DND-41 (cell line): ENCODE measurements around the gene FGF12.

ENCODE experiments used
- ATAC-seq: fragments of 200-7000 bp; cut with Tn5 transposase; 3 replicates; pipeline ENCODE4 v1.9.1; 2021; ENCODE audit warnings: low read depth; ENCODE audit not compliant: insufficient read depth
- DNase-seq: peaks from one replicate; pipeline ENCODE4 v3.0.0-alpha.2; 2020
- H2AFZ ChIP-seq: 2 replicates; pipeline ENCODE4 v1.6.0; 2012; ENCODE audit warnings: low read depth, low read length
- H3K27ac ChIP-seq: 2 replicates; pipeline ENCODE4 v1.5.1; 2012; ENCODE audit warnings: low read length, inconsistent platforms
- H3K27me3 ChIP-seq: fragments of 200-600 bp; sonication (generic); 2 replicates; pipeline ENCODE4 v1.6.0; 2012; ENCODE audit warnings: low read length, mild to moderate bottlenecking, inconsistent platforms; ENCODE audit not compliant: insufficient read depth, poor library complexity
- H3K36me3 ChIP-seq: 2 replicates; pipeline ENCODE4 v1.5.1; 2012; ENCODE audit warnings: low read length, inconsistent platforms; ENCODE audit not compliant: insufficient read depth
- H3K4me1 ChIP-seq: 2 replicates; pipeline ENCODE4 v1.5.1; 2012; ENCODE audit warnings: mild to moderate bottlenecking, low read length; ENCODE audit not compliant: insufficient read depth
- H3K4me2 ChIP-seq: 2 replicates; pipeline ENCODE4 v1.6.0; 2012; ENCODE audit warnings: mild to moderate bottlenecking, moderate library complexity, low read length, inconsistent platforms; ENCODE audit not compliant: insufficient read depth
- H3K4me3 ChIP-seq, 2 experiments: fragments of 200-600 bp in 1 of 2; shearing (Covaris generic) in 1 of 2; 2 replicates each; pipeline ENCODE4 v1.5.1; 2012 to 2016; ENCODE audit warnings: inconsistent platforms in 2 of 2, low read length in 2 of 2, mild to moderate bottlenecking in 2 of 2, low read depth in 1 of 2, moderate library complexity in 1 of 2
- H3K79me2 ChIP-seq: 2 replicates; pipeline ENCODE4 v1.6.0; 2012; ENCODE audit warnings: low read length, inconsistent platforms; ENCODE audit not compliant: insufficient read depth
- H3K9ac ChIP-seq: 2 replicates; pipeline ENCODE4 v1.6.0; 2012; ENCODE audit warnings: low read depth, mild to moderate bottlenecking, inconsistent platforms, low read length, moderate library complexity
- H3K9me3 ChIP-seq: 2 replicates; pipeline ENCODE4 v1.5.1; 2012; ENCODE audit warnings: low read length, moderate library complexity, mild to moderate bottlenecking, inconsistent platforms; ENCODE audit not compliant: insufficient read depth, severe bottlenecking
- H4K20me1 ChIP-seq: 2 replicates; pipeline ENCODE4 v1.6.0; 2012; ENCODE audit warnings: low read length; ENCODE audit not compliant: insufficient read depth
- EZH2 ChIP-seq: IDR thresholded peaks from 3 replicates; pipeline ENCODE4 v1.6.1; 2012; ENCODE audit warnings: borderline replicate concordance, low read depth, mild to moderate bottlenecking, moderate library complexity, low read length, inconsistent platforms; ENCODE audit not compliant: severe bottlenecking
- TF ChIP-seq, protein P1 (sequence below): IDR thresholded peaks from 2 replicates; pipeline ENCODE4 v1.5.1; 2012; ENCODE audit warnings: borderline replicate concordance, low read length, moderate library complexity, mild to moderate bottlenecking; ENCODE audit not compliant: poor library complexity, severe bottlenecking; ENCODE audit errors: extremely low read depth

FGF12 gene

DNA sequence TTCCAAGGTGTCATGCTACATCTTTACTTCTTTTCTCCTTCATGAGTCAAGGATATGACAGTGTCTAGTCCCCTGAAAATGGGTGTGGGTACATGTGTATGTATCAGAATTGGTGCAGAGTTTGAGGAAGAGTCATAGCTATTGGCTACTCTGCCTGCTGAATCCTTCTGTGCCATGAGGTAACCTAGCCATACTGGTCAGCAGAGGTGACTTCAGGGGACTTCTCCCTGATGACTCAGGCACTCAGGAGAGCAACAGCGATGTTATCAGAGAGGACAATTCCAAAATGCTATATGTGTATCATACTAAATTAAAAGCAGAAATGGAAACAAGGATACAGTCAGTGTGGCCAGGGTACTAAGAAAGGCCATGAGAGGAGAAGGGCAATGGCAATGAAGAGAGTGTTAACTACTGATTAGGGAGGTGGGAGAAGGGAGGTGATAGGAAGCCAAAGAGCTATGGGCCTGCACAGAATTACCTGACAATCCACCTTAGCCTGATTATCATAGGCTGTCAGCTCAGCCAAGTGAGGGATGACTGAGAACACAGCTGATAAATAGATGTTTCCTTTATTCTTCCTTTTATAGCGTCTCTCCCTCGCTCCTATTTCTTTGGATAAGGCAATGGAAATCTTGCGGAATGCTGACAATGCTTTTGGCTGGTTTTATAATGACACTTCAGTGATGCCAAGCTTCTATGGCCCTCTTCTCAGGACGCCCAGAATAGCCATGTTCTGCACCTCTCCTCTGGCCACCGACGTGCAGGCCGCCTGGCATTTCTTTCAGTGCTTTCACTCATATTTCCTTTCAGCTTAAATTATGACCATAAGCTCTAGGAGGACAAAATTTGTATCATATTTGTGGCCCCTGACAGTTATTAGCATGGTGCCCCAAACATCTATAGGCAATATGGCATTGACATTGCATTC is 90.6 kb downstream of the FGF12 start:
- no peak overlapping the region for H3K27ac ChIP-seq
- no peaks in the 10 kb centered on the region for H3K79me2 ChIP-seq
- H3K4me1 ChIP-seq = no peaks in the 10 kb centered on the region
- no peak overlapping the region for H3K4me2 ChIP-seq
- H3K9me3 ChIP-seq = no peaks in the 10 kb centered on the region
- no peak for ATAC-seq
- H3K36me3 ChIP-seq = no peaks in the 10 kb centered on the region
- no peak overlapping the region for H3K9ac ChIP-seq
- H4K20me1 ChIP-seq = no peaks in the 10 kb centered on the region
- no peaks in the 10 kb centered on the region for H3K27me3 ChIP-seq
- no peak overlapping the region for H2AFZ ChIP-seq
- H3K4me3 ChIP-seq = no peak overlapping the region
- no peak for TF ChIP-seq EZH2
- TF ChIP-seq, protein P1, sequence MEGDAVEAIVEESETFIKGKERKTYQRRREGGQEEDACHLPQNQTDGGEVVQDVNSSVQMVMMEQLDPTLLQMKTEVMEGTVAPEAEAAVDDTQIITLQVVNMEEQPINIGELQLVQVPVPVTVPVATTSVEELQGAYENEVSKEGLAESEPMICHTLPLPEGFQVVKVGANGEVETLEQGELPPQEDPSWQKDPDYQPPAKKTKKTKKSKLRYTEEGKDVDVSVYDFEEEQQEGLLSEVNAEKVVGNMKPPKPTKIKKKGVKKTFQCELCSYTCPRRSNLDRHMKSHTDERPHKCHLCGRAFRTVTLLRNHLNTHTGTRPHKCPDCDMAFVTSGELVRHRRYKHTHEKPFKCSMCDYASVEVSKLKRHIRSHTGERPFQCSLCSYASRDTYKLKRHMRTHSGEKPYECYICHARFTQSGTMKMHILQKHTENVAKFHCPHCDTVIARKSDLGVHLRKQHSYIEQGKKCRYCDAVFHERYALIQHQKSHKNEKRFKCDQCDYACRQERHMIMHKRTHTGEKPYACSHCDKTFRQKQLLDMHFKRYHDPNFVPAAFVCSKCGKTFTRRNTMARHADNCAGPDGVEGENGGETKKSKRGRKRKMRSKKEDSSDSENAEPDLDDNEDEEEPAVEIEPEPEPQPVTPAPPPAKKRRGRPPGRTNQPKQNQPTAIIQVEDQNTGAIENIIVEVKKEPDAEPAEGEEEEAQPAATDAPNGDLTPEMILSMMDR = no peak
- DNase-seq = no peak

DNA sequence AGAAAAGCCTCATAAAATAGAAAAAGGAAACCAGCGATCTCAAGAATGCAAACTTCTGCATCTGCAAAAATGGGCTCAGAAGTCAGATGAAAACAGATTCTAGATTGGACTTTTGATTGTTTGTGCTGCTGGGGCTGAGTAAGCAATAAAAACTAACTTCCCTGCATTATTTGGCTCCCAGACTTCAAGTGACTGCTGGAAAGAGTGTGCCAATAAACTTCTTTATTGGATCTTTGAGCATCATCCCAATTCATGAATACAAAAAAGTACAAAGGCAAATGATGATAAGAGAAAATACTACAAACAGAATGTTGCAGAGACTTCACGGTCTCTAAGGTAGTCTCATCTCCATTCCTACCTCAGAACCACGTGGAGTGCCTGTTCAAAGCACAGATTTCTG is 97.9 kb downstream of the FGF12 start:
- Histone ChIP-seq H3K36me3 (no peaks in the 10 kb centered on the region), H2AFZ (no peak overlapping the region), H3K79me2 (no peaks in the 10 kb centered on the region), H3K9ac (no peak overlapping the region), H3K9me3 (no peaks in the 10 kb centered on the region), H3K27ac (no peak overlapping the region), H3K4me1 (no peaks in the 10 kb centered on the region), H4K20me1 (no peaks in the 10 kb centered on the region), H3K4me3 (no peak overlapping the region), H3K27me3 (no peaks in the 10 kb centered on the region), H3K4me2 (no peak overlapping the region)
- TF ChIP-seq, protein P1 = no peak
- no peak for TF ChIP-seq EZH2
- DNase-seq (no peak), ATAC-seq (no peak)

DNA sequence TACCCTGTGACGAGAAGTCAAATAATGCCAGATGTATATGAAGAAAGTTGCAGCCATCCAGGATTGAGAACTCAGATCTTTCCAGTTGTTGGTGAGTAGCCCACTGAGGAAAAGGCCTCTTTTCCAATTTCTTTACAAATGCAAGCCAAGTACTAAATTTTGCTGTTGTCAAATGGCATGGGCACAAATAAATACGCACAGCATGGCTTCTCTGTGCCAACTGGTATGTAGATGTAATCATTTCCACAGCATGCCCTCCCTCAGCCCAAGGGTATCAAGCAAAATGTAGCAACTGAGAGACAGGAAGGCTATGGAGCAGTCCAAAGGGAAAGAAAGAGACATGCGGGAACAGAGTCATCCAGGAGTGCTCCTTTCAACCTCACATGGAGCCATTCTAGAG is 105.4 kb downstream of the FGF12 start:
- DNase-seq = no peak
- Histone ChIP-seq H3K79me2 (no peaks in the 10 kb centered on the region), H3K4me1 (no peaks in the 10 kb centered on the region), H4K20me1 (no peaks in the 10 kb centered on the region), H3K9ac (no peak overlapping the region), H3K27me3 (no peaks in the 10 kb centered on the region), H2AFZ (no peak overlapping the region), H3K4me2 (no peak overlapping the region), H3K9me3 (no peaks in the 10 kb centered on the region), H3K4me3 (no peak overlapping the region), H3K27ac (no peak overlapping the region), H3K36me3 (no peaks in the 10 kb centered on the region)
- no peak for ATAC-seq
- TF ChIP-seq EZH2 = no peak
- TF ChIP-seq, protein P1 = no peak
